ENCODE measurements around the gene OR8D1.
"Not testable (repeated sequence)": the region's sequence is repeated elsewhere in the genome, so short reads cannot be mapped to it uniquely, and the experiment has no call there.

Gene OR8D1

DNA sequence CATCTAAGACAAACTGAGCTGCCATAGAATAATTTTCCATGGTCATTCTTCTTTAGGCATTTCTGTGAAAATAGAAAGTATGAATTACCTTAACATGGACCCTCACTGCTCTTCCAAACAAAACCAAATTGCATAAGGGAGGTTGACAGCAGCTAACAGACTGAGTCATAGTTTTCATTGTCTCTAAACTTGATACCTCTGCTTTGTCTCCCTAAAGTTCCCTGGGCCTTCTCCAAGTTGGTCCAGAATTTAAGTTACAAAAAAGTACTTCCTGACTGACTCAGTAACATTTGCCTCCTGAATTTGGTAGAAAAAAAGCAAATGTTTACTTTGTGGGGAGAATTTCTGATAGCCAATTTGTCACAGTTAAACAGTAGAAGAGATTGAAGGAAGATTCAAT is 3.0 kb downstream of the OR8D1 start:
- DNase-seq (ENCODE audit: insufficient read length, low spot score): no peak
- no peak for TF ChIP-seq POLR2A (IDR thresholded peaks at IDR 0.05; ENCODE audit: low read depth, low read length)
- FAIRE-seq: no peak

- TF ChIP-seq POLR2A (IDR thresholded peaks at IDR 0.05; ENCODE audit: low read depth, low read length): no peak
- no peak for DNase-seq (ENCODE audit: insufficient read length, low spot score)
- FAIRE-seq: no peak
Observed at GRCh38 chr11:124307093-124307492, 6.7 kb downstream of the OR8D1 start.

DNA sequence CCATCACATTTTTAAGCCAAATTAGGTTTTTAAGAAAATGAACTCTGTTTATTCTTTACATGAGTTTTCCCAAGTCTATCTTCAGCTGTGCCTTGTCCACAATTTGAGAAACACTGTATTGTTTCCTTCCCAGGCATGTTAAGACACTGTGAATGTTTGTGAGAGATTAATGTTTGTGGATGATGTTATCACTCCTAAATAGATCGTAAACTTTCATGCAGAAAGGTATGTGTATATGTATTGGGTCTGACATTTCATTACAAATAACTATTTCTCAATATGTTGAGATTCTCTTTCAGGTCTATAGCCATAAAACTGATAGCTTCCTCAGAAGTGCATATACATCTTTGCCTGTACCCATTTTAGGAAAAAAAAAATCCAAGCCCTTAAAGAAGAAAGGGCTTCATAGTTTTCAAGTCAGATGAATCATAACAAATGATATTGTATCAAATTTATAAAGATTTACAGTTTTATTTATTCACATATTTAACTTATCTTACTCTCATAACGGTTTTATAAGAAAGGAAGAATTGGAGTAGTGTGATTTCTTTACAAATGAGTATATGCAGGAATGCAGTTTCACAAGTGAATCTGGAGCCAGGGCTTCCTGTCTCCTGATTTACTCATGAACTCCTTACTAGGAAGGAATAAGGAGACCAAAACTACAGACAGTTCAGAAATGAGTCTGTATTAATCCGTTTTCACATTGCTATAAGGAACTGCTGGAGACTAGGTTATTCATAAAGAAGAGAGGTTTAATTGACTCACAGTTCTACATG is 11.2 kb downstream of the OR8D1 start:
- FAIRE-seq: no peak
- no peak for TF ChIP-seq POLR2A (IDR thresholded peaks at IDR 0.05; ENCODE audit: low read depth, low read length)
- DNase-seq (ENCODE audit: insufficient read length, low spot score): no peak

DNA sequence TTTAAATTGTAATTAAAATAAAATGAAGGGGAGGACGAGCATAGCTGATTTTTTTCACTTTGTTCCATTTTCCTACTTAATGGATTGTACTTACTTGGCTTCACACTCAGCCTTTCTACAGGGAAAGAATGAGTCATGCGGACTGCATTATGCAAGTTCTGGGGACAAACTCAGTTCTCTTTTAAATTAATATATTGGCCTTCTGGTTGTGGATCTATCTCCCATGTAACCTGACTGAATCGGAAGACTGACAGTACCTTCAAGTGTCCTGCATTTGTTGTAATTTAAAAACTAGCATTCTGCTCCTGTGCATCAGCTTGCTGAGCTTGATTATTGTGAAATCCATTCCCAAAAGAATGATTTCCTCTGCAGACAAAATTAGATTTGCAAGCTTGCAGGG is 12.2 kb downstream of the OR8D1 start:
- TF ChIP-seq POLR2A (IDR thresholded peaks at IDR 0.05; ENCODE audit: low read depth, low read length): no peak
- no peak for DNase-seq (ENCODE audit: insufficient read length, low spot score)
- no peak for FAIRE-seq

DNA sequence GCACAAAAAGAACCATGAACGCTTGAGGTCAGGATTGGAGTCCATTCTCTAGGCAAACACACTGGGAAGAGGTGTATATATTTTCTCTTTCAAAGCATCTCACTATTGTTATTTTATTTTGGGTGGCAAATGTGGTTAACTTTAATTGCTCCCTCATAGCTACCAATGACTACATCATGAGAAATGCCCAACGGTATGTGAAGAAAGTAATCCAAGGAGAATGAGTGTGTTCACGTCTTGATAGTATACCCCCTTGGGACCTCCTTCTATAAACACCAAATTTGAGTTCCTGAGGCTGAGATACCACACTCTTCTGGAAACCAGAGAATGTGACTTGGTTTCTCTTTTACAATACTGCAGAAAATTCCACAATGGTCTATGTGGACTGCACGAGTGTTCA is 15.8 kb downstream of the OR8D1 start:
- FAIRE-seq (no peak), DNase-seq (ENCODE audit: insufficient read length, low spot score) (no peak)
- TF ChIP-seq POLR2A (IDR thresholded peaks at IDR 0.05; ENCODE audit: low read depth, low read length): no peak

DNA sequence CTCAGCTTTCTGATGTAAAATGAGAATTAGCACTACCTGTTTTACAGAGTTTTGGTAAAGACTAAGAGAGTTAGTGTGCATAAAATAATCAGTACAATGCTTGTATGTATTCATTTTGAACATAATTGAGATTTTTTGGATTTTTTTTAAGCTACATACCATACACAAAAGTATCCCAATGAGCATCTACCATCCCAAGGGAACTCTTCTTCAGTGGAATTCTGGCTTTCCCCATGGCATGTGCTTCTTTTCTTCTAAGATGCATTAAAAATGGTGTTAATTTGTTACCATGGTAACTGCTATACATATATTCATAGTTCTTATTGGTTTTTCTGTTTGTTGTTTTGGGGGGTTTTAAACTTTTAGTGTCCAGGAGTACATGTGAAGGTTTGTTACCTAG is 17.7 kb downstream of the OR8D1 start:
- no peak for DNase-seq (ENCODE audit: insufficient read length, low spot score)
- TF ChIP-seq POLR2A (IDR thresholded peaks at IDR 0.05; ENCODE audit: low read depth, low read length): no peak
- no peak for FAIRE-seq

DNA sequence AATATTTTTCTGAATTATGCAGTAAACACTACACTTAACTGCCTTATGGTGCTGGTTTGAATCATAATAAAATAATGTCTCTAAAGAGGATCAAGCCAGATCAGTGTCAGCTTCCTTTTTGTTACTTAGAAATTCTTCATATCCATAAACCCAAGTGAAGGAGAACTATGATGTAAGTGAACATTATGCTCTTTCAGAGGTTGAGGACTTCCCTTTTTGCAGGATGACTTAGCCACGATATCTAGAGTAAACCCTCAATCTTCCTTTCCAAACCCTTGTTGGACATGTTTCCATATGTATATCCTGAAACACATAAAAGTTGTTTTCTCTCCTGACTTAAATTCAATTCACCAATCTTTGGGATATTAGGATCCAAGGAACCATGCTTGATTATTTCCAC is 19.1 kb downstream of the OR8D1 start:
- TF ChIP-seq POLR2A (IDR thresholded peaks at IDR 0.05; ENCODE audit: low read depth, low read length): no peak
- FAIRE-seq (no peak), DNase-seq (ENCODE audit: insufficient read length, low spot score) (no peak)

DNA sequence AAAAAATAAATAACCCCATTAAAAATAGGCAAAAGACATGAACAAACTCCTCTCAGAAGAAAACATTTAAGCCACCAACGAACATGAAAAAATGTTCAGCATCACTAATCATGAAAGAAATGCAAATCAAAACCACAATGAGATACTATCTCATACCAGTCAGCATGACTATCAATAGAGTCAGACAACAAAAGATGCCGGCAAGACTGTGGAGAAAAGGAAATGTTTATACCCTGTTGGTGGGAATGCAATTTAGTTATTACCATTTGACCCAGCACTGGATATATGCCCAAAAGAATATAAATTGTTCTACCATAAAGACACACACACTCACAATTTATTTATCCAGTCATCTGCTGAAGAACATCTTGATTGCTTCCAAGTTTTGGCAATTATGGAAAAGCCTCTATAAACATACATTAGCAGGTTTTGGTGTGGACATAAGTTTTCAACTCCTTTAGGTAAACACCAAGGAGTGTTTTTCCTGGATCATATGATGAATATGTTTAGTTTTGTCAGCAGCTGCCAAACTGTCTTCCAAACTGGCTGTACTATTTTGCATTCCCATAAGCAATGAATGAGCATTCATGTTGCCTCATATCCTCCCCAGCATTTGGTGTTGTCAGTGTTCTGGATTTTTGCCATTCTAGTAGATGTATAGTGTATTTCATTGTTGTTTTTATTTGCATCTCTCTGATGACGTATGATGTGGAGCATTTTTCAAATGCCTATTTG is 28.0 kb downstream of the OR8D1 start:
- no peak for TF ChIP-seq POLR2A (IDR thresholded peaks at IDR 0.05; ENCODE audit: low read depth, low read length)
- DNase-seq (ENCODE audit: insufficient read length, low spot score) (no peak), FAIRE-seq (no peak)

GRCh38 chr11:124278261-124278660 is 35.5 kb downstream of the OR8D1 start:
- FAIRE-seq (no peak), DNase-seq (ENCODE audit: insufficient read length, low spot score) (no peak)
- TF ChIP-seq POLR2A (IDR thresholded peaks at IDR 0.05; ENCODE audit: low read depth, low read length): no peak

GRCh38 chr11:124277804-124278203 is 35.9 kb downstream of the OR8D1 start:
- DNase-seq (ENCODE audit: insufficient read length, low spot score) (no peak), FAIRE-seq (no peak)
- TF ChIP-seq POLR2A (IDR thresholded peaks at IDR 0.05; ENCODE audit: low read depth, low read length): no peak

GRCh38 chr11:124277207-124277606 is 36.5 kb downstream of the OR8D1 start:
- no peak for FAIRE-seq
- no peak for DNase-seq (ENCODE audit: insufficient read length, low spot score)
- TF ChIP-seq POLR2A (IDR thresholded peaks at IDR 0.05; ENCODE audit: low read depth, low read length): no peak

DNA sequence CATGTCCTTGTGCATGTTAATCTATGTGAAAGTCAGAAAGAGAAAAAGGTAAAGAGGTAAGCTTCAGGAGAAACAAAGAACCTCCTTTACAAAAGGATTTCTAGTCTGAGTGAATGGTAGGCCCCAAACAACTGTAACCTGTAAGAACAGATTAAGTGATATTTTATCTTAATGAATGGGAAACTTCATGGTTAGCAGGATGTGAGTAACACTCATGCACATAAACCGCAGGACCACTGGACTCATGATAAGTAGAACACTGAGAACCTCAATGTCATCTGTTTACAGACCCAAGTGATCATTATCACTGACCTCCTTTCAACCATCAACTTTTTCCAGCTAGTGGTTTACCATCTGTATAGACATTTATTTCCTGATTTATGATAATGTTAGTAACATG is 37.7 kb downstream of the OR8D1 start:
- no peak for TF ChIP-seq POLR2A (IDR thresholded peaks at IDR 0.05; ENCODE audit: low read depth, low read length)
- DNase-seq (ENCODE audit: insufficient read length, low spot score): no peak
- FAIRE-seq: no peak

DNA sequence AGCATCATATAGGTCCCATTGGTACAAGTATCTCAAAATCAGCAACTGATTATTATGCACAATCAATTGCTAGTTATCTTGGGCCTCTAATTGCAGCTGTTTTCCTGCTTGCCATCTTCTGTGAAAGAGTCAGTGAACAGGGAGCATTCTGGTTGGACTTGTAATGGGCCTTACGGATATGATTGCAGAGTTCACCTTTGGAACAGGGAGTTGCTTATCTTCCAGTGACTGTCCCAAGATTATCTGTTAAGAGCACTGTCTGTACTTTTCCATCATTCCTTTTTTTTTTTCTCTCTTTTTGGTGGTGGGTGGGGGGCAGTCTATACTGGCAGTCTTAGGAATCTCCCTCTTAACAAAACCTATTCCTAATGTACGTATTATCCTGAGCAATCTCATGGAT is 39.7 kb downstream of the OR8D1 start:
- FAIRE-seq: no peak

GRCh38 chr11:124270886-124271285 is 42.9 kb downstream of the OR8D1 start:
- not testable (repeated sequence) for FAIRE-seq; DNase-seq (ENCODE audit: insufficient read length, low spot score)

More for the DNA sequence above, 39.7 kb downstream of the OR8D1 start:
- no peak for TF ChIP-seq POLR2A (IDR thresholded peaks at IDR 0.05; ENCODE audit: low read depth, low read length)
- no peak for DNase-seq (ENCODE audit: insufficient read length, low spot score)

DNA sequence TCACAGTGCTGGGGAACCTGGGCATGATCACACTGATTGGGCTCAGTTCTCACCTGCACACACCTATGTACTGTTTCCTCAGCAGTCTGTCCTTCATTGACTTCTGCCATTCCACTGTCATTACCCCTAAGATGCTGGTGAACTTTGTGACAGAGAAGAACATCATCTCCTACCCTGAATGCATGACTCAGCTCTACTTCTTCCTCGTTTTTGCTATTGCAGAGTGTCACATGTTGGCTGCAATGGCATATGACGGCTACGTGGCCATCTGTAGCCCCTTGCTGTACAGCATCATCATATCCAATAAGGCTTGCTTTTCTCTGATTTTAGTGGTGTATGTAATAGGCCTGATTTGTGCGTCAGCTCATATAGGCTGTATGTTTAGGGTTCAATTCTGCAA is 48.7 kb downstream of the OR8D1 start:
- FAIRE-seq; DNase-seq (ENCODE audit: insufficient read length, low spot score): not testable (repeated sequence)
